Measurements from ENCODE around the gene ARL14. TPM values are rescaled to one million over a fixed set of nuclear protein-coding genes. Genes with fewer than 3 reads are reported as not detected.

Gene ARL14
- total RNA-seq (2022; extraction: Qiagen RNA extraction), result 0.30 to 0.59 TPM (median 0.41 TPM) in 5 replicates

GRCh38 chr3:160676547-160677303 is at the start of gene ARL14:
TSS of gene ARL14 (plus strand) at chr3:160677160. CDS start at chr3:160677347, 187 bp downstream.

Other genes with a start within 250 kb of the ARL14 start
- gene TRIM59, start 227.4 kb upstream of the ARL14 start, total RNA-seq (2022; extraction: Qiagen RNA extraction), result 6.9 to 10.6 TPM (median 8.4 TPM) in 5 replicates
- gene KPNA4, start 111.6 kb upstream of the ARL14 start, total RNA-seq (2022; extraction: Qiagen RNA extraction), result 27.7 to 32.6 TPM (median 30.2 TPM) in 5 replicates
- gene PPM1L, start 79.1 kb downstream of the ARL14 start, total RNA-seq (2022; extraction: Qiagen RNA extraction), result 0.46 to 0.68 TPM (median 0.55 TPM) in 5 replicates